Osteoblast (primary cell): ENCODE data around the gene GANC. TPM values are rescaled to one million over a fixed set of nuclear protein-coding genes. Genes with fewer than 3 reads are reported as not detected.
A peak's percentile ranks its signal among the peaks of the same experiment; 100 is the strongest.
"Not testable (repeated sequence)": the region's sequence is repeated elsewhere in the genome, so short reads cannot be mapped to it uniquely, and the experiment has no call there.

Source experiments
- DNase-seq: peaks from one replicate; pipeline ENCODE4 v3.0.0; 2011; ENCODE audit warnings: low spot score, mixed read lengths; ENCODE audit not compliant: insufficient read length; ENCODE audit errors: missing footprints
- H2AFZ ChIP-seq: 2 replicates; pipeline ENCODE4 v1.6.0; 2011; ENCODE audit warnings: mild to moderate bottlenecking, low read length
- H3K27ac ChIP-seq: 2 replicates; pipeline ENCODE4 v1.5.1; 2011; ENCODE audit warnings: mild to moderate bottlenecking, low read depth, low read length, moderate library complexity
- H3K27me3 ChIP-seq: 2 replicates; pipeline ENCODE4 v1.6.0; 2012; ENCODE audit warnings: mild to moderate bottlenecking, control low read depth, inconsistent platforms, low read length, moderate library complexity; ENCODE audit not compliant: insufficient read depth
- H3K36me3 ChIP-seq: 2 replicates; pipeline ENCODE4 v1.5.1; 2011; ENCODE audit warnings: mild to moderate bottlenecking, low read length, control low read depth, moderate library complexity; ENCODE audit not compliant: insufficient read depth
- H3K4me1 ChIP-seq: 2 replicates; pipeline ENCODE4 v1.5.1; 2011; ENCODE audit warnings: mild to moderate bottlenecking, low read length, control low read depth, moderate library complexity; ENCODE audit not compliant: insufficient read depth
- H3K4me2 ChIP-seq: 2 replicates; pipeline ENCODE4 v1.6.0; 2011; ENCODE audit warnings: mild to moderate bottlenecking, low read length; ENCODE audit not compliant: insufficient read depth
- H3K4me3 ChIP-seq: fragments of 200-600 bp; sonication (generic); 3 replicates; pipeline ENCODE4 v1.5.1; 2012; ENCODE audit warnings: mild to moderate bottlenecking, low read length, inconsistent platforms; ENCODE audit not compliant: insufficient read depth
- H3K79me2 ChIP-seq: 2 replicates; pipeline ENCODE4 v1.6.0; 2012; ENCODE audit warnings: mild to moderate bottlenecking, low read length, control low read depth, inconsistent platforms; ENCODE audit not compliant: insufficient read depth
- H3K9me3 ChIP-seq: 2 replicates; pipeline ENCODE4 v1.5.1; 2011; ENCODE audit warnings: low read depth, low read length, control low read depth
- H4K20me1 ChIP-seq: 2 replicates; pipeline ENCODE4 v1.6.0; 2012; ENCODE audit warnings: mild to moderate bottlenecking, low read length, control low read depth; ENCODE audit not compliant: insufficient read depth
- total RNA-seq: library from RNA; depleted of rRNA; stranded (reverse); fragments of >200 nt; gene quantifications from 2 replicates; pipeline ENCODE4 v1.2.3, GENCODE V29; 2012
- TF ChIP-seq, protein P1 (sequence below): IDR thresholded peaks from 2 replicates; pipeline ENCODE4 v1.5.1; 2011; ENCODE audit warnings: mild to moderate bottlenecking, low read depth, low read length, moderate library complexity; ENCODE audit errors: extremely low read depth

GANC gene
- total RNA-seq, 1 donor: 21.0 TPM

DNA sequence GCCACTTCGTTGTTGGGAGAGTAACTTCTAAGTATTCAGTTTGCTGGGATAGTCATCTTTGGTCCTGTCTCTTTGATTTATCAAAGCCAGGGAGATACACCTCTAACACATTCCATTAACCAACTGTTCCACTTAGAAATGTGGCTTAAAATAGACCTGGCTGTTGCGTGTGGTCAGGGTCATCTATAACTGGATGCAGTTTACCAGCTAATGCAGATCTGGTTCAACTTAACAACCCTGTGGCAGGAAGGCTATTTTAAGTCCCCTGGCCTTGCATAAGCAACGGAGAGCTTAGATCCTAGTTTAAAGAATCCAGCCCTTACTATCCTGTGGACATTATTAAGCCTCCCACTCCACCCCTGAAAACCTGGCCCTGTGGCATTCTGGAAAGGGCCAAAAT is 58.2 kb downstream of the GANC start:
- TF ChIP-seq, protein P1, sequence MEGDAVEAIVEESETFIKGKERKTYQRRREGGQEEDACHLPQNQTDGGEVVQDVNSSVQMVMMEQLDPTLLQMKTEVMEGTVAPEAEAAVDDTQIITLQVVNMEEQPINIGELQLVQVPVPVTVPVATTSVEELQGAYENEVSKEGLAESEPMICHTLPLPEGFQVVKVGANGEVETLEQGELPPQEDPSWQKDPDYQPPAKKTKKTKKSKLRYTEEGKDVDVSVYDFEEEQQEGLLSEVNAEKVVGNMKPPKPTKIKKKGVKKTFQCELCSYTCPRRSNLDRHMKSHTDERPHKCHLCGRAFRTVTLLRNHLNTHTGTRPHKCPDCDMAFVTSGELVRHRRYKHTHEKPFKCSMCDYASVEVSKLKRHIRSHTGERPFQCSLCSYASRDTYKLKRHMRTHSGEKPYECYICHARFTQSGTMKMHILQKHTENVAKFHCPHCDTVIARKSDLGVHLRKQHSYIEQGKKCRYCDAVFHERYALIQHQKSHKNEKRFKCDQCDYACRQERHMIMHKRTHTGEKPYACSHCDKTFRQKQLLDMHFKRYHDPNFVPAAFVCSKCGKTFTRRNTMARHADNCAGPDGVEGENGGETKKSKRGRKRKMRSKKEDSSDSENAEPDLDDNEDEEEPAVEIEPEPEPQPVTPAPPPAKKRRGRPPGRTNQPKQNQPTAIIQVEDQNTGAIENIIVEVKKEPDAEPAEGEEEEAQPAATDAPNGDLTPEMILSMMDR: no peak
- Histone ChIP-seq H2AFZ (no peak overlapping the region), H3K79me2 (no peaks in the 10 kb centered on the region), H3K27ac (no peak overlapping the region), H3K36me3 (peaks cover 9% of the 10 kb centered on the region), H3K4me2 (no peak overlapping the region), H3K4me3 (no peak overlapping the region), H4K20me1 (no peaks in the 10 kb centered on the region), H3K4me1 (no peaks in the 10 kb centered on the region), H3K9me3 (peaks cover 7% of the 10 kb centered on the region), H3K27me3 (no peaks in the 10 kb centered on the region)
- DNase-seq: no peak

DNA sequence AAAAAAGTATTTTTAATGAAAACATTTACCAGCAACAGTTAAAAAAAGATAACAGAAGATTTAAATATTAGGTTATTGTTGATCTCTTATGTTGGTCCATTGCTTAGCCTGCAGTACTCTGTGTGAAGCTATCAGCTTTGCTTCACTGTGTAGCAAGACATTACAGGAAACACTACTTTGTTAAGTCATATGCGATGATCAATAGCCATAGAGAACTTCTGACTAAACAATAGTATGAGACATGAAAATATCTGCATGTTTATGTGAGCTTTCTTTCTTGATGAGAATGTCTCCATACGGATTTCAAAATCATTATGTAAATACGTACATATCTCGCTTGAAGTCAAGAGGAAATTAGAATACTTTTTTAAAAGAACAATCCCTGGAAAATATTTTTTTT is 59.3 kb downstream of the GANC start:
- Histone ChIP-seq H3K79me2 (no peaks in the 10 kb centered on the region), H3K36me3 (peaks cover 5% of the 10 kb centered on the region), H3K27me3 (no peaks in the 10 kb centered on the region), H3K4me1 (no peaks in the 10 kb centered on the region), H2AFZ (no peak overlapping the region), H3K9me3 (peaks cover 7% of the 10 kb centered on the region), H3K4me3 (no peak overlapping the region), H3K27ac (peak overlapping the region; percentile 25), H3K4me2 (no peak overlapping the region), H4K20me1 (no peaks in the 10 kb centered on the region)
- peak; percentile 69 for DNase-seq
- TF ChIP-seq, protein P1: no peak

DNA sequence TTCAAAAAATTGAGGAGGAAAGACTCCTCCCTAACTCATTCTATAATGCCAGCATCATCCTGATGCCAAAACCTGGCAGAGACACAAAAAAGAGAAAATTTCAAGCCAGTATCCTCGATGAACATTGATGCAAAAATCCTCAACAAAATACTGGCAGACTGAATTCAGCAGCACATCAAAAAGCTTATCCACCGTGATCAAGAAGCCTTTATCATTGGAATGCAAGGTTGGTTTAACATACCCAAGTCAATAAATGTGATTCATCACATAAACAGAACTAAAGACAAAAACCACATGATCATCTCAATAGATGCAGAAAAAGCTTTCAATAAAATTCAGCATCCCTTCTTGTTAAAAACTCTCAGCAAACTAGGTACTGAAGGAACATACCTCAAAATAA is 62.1 kb downstream of the GANC start:
- no peaks in the 10 kb centered on the region for H3K4me1 ChIP-seq
- no peaks in the 10 kb centered on the region for H3K79me2 ChIP-seq
- no peak overlapping the region for H3K4me3 ChIP-seq
- no peak overlapping the region for H2AFZ ChIP-seq
- H3K4me2 ChIP-seq: no peak overlapping the region
- H4K20me1 ChIP-seq: no peaks in the 10 kb centered on the region
- TF ChIP-seq, protein P1: no peak
- no peak for DNase-seq
- peaks cover 7% of the 10 kb centered on the region for H3K9me3 ChIP-seq
- no peaks in the 10 kb centered on the region for H3K36me3 ChIP-seq
- no peak overlapping the region for H3K27ac ChIP-seq
- no peaks in the 10 kb centered on the region for H3K27me3 ChIP-seq

DNA sequence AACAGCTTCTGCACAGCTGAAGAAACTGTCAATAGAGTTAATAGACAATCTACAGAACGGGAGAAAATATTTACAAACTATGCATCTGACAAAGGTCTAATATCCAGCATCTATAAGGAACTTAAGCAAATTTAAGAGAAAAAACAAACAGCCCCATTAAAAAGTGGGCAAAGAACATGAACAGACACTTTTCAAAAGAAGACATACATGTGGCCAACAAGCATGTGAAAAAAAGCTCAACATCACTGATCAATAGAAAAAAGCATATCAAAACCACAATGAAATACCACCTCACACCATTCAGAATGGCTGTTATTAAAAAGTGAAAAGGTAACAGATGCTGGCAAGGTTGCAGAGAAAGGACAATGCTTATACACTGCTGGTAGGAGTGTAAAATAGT is 63.6 kb downstream of the GANC start:
- not testable (repeated sequence) for H3K36me3 ChIP-seq, H2AFZ ChIP-seq, H3K4me3 ChIP-seq, H3K27ac ChIP-seq, H3K27me3 ChIP-seq, H3K79me2 ChIP-seq, DNase-seq, H3K9me3 ChIP-seq, H3K4me2 ChIP-seq, H3K4me1 ChIP-seq, H4K20me1 ChIP-seq

DNA sequence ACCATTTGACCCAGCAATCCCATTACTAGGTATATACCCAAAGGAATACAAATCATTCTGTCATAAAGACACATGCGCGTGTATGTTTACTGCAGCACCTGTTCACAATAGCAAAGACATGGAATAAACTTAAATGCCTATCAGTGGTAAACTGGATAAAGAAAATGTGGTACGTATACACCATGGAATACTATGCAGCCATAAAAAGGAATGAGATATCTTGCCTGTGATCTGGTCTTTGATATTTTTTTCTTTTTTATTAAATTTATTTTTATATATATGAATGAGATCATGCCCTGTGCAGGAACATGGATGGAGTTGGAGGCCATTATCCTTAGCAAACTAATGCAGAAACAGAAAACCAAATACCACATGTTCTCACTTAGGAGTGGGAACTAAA is 64.1 kb downstream of the GANC start:
- not testable (repeated sequence) for H4K20me1 ChIP-seq, H3K9me3 ChIP-seq, H3K4me1 ChIP-seq, H3K27me3 ChIP-seq, H3K27ac ChIP-seq, H3K79me2 ChIP-seq, H2AFZ ChIP-seq, H3K4me2 ChIP-seq, H3K4me3 ChIP-seq, H3K36me3 ChIP-seq, DNase-seq
